Measurements from ENCODE around the gene FLRT1.

DNA sequence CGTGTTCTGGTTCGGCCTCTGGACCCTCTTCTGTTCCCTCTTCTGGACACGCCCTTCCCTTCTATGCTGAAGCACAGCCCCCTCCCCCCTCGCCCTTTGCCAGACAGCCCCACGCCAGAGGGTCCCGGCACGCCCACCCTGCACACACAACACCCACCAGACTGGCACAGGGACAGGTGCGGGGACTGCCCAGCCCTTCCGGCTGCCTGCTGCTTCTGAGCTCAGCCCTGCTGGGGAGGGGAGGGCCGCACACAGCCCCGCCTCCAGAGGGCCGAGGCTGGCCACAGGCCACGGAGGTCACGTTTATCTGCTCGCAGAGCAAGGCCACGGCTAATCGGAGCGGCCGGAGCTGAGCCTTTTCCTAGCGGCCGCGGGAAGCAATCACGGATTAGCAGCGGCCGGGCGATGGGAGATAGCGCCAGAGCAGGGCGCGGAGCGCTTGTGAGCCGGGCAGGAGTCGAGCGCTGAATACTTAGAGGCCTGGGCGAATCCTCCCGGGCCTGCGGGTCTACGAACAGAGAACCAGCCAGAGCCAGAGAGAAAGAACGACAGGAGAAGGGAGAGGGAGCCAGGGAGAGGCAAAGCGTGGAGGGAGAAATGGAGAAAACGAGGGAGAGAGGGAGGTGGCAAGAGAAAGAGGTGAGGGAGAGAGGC lies 28.0 kb upstream of the FLRT1 start:
- TF ChIP-seq, protein P1, sequence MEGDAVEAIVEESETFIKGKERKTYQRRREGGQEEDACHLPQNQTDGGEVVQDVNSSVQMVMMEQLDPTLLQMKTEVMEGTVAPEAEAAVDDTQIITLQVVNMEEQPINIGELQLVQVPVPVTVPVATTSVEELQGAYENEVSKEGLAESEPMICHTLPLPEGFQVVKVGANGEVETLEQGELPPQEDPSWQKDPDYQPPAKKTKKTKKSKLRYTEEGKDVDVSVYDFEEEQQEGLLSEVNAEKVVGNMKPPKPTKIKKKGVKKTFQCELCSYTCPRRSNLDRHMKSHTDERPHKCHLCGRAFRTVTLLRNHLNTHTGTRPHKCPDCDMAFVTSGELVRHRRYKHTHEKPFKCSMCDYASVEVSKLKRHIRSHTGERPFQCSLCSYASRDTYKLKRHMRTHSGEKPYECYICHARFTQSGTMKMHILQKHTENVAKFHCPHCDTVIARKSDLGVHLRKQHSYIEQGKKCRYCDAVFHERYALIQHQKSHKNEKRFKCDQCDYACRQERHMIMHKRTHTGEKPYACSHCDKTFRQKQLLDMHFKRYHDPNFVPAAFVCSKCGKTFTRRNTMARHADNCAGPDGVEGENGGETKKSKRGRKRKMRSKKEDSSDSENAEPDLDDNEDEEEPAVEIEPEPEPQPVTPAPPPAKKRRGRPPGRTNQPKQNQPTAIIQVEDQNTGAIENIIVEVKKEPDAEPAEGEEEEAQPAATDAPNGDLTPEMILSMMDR (IDR thresholded peaks at IDR 0.05), result no peak
- TF ChIP-seq POLR2A (IDR thresholded peaks at IDR 0.05), result no peak

All from lower leg skin (tissue), 3 donors.